Liver (tissue), 9 donors: ENCODE data around the gene PCNX2. TPM values are rescaled to one million over a fixed set of nuclear protein-coding genes. Genes with fewer than 3 reads are reported as not detected.

Source experiments
- DNase-seq: peaks from one replicate; pipeline ENCODE4 v3.0.0-alpha.2; 2017; ENCODE audit warnings: low spot score
- H3K27ac ChIP-seq, 2 donors: one replicate each; pipeline ENCODE4 v1.7.0; 2013; ENCODE audit warnings: inconsistent platforms in 2 of 2, low read length in 2 of 2, control low read depth in 1 of 2, low read depth in 1 of 2, mild to moderate bottlenecking in 1 of 2
- H3K27me3 ChIP-seq, 4 donors: one replicate each; pipeline versions ENCODE4 v1.6.1 to v1.7.0; 2013; ENCODE audit warnings: low read length in 3 of 4, inconsistent platforms in 1 of 4, mild to moderate bottlenecking in 1 of 4, moderate library complexity in 1 of 4; ENCODE audit not compliant: control insufficient read depth in 4 of 4, insufficient read depth in 4 of 4
- H3K36me3 ChIP-seq, 4 donors: one replicate each; pipeline versions ENCODE4 v1.6.1 to v1.7.0; 2013; ENCODE audit warnings: low read length in 3 of 4, mild to moderate bottlenecking in 3 of 4, low read depth in 1 of 4, moderate library complexity in 1 of 4; ENCODE audit not compliant: control insufficient read depth in 4 of 4, insufficient read depth in 3 of 4
- H3K4me1 ChIP-seq, 4 donors: one replicate each; pipeline versions ENCODE4 v1.6.1 to v1.7.0; 2013; ENCODE audit warnings: low read length in 3 of 4, mild to moderate bottlenecking in 3 of 4, moderate library complexity in 1 of 4; ENCODE audit not compliant: control insufficient read depth in 4 of 4, insufficient read depth in 4 of 4
- H3K4me3 ChIP-seq, 3 donors: one replicate each; pipeline versions ENCODE4 v1.6.1 to v1.7.0; 2013; ENCODE audit warnings: low read length in 3 of 3, control low read depth in 1 of 3, low read depth in 1 of 3, mild to moderate bottlenecking in 1 of 3
- H3K9ac ChIP-seq, 2 donors: one replicate each; pipeline ENCODE4 v1.7.0; 2013; ENCODE audit warnings: low read length in 2 of 2, mild to moderate bottlenecking in 2 of 2, moderate library complexity in 2 of 2, control low read depth in 1 of 2, low read depth in 1 of 2
- H3K9me3 ChIP-seq, 4 donors: one replicate each; pipeline versions ENCODE4 v1.6.1 to v1.7.0; 2013; ENCODE audit warnings: low read length in 3 of 4; ENCODE audit not compliant: control insufficient read depth in 4 of 4
- EGR1 ChIP-seq, 2 donors: IDR thresholded peaks; 2 replicates each; pipeline ENCODE4 v1.6.1; 2016 to 2018; ENCODE audit warnings: antibody characterized with exemption in 2 of 2, low read depth in 2 of 2
- FOXA2 ChIP-seq: IDR thresholded peaks from 2 replicates; pipeline ENCODE4 v1.6.1; 2016; ENCODE audit warnings: antibody characterized with exemption
- HNF4A ChIP-seq, 2 donors: conservative IDR thresholded peaks; 2 replicates each; pipeline ENCODE4 v1.6.1; 2016; ENCODE audit warnings: antibody characterized with exemption in 2 of 2, mild to moderate bottlenecking in 2 of 2
- HNF4G ChIP-seq: IDR thresholded peaks from 2 replicates; pipeline ENCODE4 v1.6.1; 2016; ENCODE audit warnings: antibody characterized with exemption
- JUND ChIP-seq, 2 donors: IDR thresholded peaks; 2 replicates each; pipeline ENCODE4 v1.6.1; 2016; ENCODE audit warnings: antibody characterized with exemption in 2 of 2
- RAD21 ChIP-seq, 2 donors: IDR thresholded peaks; 2 replicates each; pipeline ENCODE4 v1.6.1; 2016; ENCODE audit warnings: antibody characterized with exemption in 2 of 2, mild to moderate bottlenecking in 2 of 2
- RXRA ChIP-seq, 2 donors: IDR thresholded peaks; 2 replicates each; pipeline ENCODE4 v1.6.1; 2017 to 2018; ENCODE audit warnings: antibody characterized with exemption in 2 of 2, mild to moderate bottlenecking in 1 of 2
- SP1 ChIP-seq: IDR thresholded peaks from 2 replicates; pipeline ENCODE4 v1.6.1; 2018; ENCODE audit warnings: antibody characterized with exemption, mild to moderate bottlenecking
- YY1 ChIP-seq: IDR thresholded peaks from 2 replicates; pipeline ENCODE4 v1.6.1; 2016; ENCODE audit warnings: antibody characterized with exemption, mild to moderate bottlenecking
- WGBS: extraction: QIAGEN DNeasy Blood & Tissue Kit; methylation state at CpG from one replicate; pipeline ENCODE4 v1.1.7; 2013; 5-methylcytosine and 5-hydroxymethylcytosine counted together
- polyA plus RNA-seq, 2 donors: library from polyadenylated mRNA; stranded (reverse) in 1 of 2; unstranded in 1 of 2; fragments of 200-250 nt in 1 of 2; fragments of >200 nt in 1 of 2; fragmentation: Nextera tagmentation in 1 of 2; extraction: Ambion mirVana in 1 of 2; gene quantifications; one replicate each; pipeline versions ENCODE4 v1.2.1 to v1.2.3, GENCODE V29; 2013 to 2015
- total RNA-seq, 2 donors: library from RNA; depleted of rRNA; stranded (reverse); fragments of >200 nt; gene quantifications; one replicate each; pipeline ENCODE4 v1.2.3, GENCODE V29; 2014
- TF ChIP-seq, protein P1 (sequence below): IDR thresholded peaks from 2 replicates; pipeline ENCODE4 v1.6.1; 2016; ENCODE audit warnings: antibody characterized with exemption, mild to moderate bottlenecking
- TF ChIP-seq, protein P2 (sequence below): IDR thresholded peaks from 2 replicates; pipeline ENCODE4 v1.6.1; 2016; ENCODE audit warnings: antibody characterized with exemption
- TF ChIP-seq, protein P3 (sequence below): IDR thresholded peaks from 2 replicates; pipeline ENCODE4 v1.6.1; 2016; ENCODE audit warnings: antibody characterized with exemption
- TF ChIP-seq, protein P4 (sequence below): IDR thresholded peaks from 2 replicates; pipeline ENCODE4 v1.6.1; 2016; ENCODE audit warnings: antibody characterized with exemption
- donor health status: healthy.
- donor health status: healthy.
- donor health status: healthy.
- donor health status: healthy.
- donor health status: healthy.

PCNX2 gene
- total and polyA plus RNA-seq, 4 donors = 0.20 to 3.1 (median 0.92) TPM

DNA sequence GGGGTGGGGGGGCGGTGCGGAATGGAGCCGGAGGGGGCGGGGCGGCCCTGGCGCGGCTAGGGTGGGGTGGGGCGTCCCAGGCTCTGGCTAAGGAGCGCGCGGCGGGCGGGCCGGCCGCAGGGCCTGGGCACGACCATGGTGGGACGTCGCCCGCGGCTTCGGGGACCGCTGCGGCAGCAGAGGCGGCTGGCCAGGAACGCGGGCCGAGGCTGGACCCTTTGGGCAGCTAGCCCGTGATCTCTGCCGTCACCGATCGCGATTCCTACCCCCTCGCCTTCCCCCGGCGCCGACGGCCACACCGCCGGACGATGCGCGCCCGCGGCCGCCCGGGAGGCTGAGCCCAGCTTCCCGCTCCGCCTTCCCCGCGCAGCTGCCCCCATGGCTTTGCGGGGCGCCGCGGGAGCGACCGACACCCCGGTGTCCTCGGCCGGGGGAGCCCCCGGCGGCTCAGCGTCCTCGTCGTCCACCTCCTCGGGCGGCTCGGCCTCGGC is 32.2 kb upstream of the PCNX2 start, which contains the start of gene MAP3K21:
Gene MAP3K21, plus strand, starts transcription at position 74 of the 491 bp plus-strand sequence. Its CDS starts 305 bp downstream, at position 379.
- Histone ChIP-seq H3K9ac (peak within 1 kb of the TSS in 1 of 2 donors; percentile 38), H3K36me3 (no peaks in the 10 kb centered on the region), H3K27ac (peak within 1 kb of the TSS; percentile 44 to 48), H3K27me3 (no peaks in the 10 kb centered on the region), H3K4me3 (peak within 1 kb of the TSS; percentile 66 to 94 (median 79)), H3K9me3 (no peaks in the 10 kb centered on the region), H3K4me1 (peaks cover 8 to 38% (median 15%) of the 10 kb centered on the region in 4 donors)
- TF ChIP-seq EGR1 (IDR thresholded peaks at IDR 0.05; ENCODE audit: low read depth in 2 of 2) (no peak), YY1 (no peak)
- WGBS = under 1% methylated on average over 68 of the region's 68 CpGs
- DNase-seq = no peak

DNA sequence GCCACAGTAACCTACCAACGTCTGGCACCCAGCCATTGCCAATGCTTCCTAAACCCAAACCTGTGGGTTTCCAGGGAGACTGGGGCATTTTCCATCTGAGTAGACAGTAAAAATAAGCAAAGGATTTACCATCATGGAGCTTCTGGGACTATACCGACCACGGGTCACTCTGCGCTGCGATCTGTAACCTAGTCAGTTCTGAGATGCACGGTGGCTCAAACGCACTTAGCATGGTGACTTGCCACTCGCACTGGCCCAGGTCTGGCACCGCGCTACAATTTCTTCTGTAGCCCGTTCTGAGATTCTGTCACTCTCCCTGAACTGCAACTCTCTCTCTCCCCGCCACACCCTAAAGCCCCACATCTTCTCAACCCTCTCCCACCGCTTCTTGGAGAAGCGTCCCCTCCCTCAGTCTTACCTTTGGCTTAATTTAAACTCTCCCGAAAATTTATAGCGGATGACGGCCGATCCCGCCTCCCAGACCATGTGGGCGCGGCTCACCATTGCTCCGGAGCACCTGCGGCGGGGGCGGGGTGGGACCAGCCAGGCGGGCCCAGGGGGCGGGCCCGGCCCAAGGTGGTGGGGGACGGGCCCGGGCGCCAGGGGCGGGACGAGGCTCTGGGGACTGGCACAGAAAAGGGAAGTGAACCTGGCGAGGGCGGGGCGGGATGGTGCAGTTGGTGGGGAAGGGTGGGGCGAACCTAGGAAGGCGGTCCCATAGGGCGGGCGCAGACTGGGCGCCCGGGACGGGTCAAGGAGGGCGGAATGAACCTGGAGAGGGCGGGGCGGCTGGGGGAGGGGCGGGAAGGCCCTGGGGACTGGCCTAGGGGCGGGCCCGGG is 31.5 kb upstream of the PCNX2 start:
- peak; percentile 78 for DNase-seq
- H3K9ac ChIP-seq = peak overlapping the region in 1 of 2 donors; percentile 38
- no peaks in the 10 kb centered on the region for H3K27me3 ChIP-seq
- TF ChIP-seq, protein P1, sequence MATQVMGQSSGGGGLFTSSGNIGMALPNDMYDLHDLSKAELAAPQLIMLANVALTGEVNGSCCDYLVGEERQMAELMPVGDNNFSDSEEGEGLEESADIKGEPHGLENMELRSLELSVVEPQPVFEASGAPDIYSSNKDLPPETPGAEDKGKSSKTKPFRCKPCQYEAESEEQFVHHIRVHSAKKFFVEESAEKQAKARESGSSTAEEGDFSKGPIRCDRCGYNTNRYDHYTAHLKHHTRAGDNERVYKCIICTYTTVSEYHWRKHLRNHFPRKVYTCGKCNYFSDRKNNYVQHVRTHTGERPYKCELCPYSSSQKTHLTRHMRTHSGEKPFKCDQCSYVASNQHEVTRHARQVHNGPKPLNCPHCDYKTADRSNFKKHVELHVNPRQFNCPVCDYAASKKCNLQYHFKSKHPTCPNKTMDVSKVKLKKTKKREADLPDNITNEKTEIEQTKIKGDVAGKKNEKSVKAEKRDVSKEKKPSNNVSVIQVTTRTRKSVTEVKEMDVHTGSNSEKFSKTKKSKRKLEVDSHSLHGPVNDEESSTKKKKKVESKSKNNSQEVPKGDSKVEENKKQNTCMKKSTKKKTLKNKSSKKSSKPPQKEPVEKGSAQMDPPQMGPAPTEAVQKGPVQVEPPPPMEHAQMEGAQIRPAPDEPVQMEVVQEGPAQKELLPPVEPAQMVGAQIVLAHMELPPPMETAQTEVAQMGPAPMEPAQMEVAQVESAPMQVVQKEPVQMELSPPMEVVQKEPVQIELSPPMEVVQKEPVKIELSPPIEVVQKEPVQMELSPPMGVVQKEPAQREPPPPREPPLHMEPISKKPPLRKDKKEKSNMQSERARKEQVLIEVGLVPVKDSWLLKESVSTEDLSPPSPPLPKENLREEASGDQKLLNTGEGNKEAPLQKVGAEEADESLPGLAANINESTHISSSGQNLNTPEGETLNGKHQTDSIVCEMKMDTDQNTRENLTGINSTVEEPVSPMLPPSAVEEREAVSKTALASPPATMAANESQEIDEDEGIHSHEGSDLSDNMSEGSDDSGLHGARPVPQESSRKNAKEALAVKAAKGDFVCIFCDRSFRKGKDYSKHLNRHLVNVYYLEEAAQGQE = no peak
- TF ChIP-seq RAD21 (IDR thresholded peaks at IDR 0.05) (no peak), JUND (IDR thresholded peaks at IDR 0.05) (no peak), FOXA2 (no peak), SP1 (peak; percentile 33), YY1 (no peak), HNF4G (no peak), HNF4A (conservative IDR thresholded peaks at IDR 0.05) (peak; percentile 15 to 31), RXRA (IDR thresholded peaks at IDR 0.05) (peak; percentile 8 to 10)
- TF ChIP-seq, protein P2, sequence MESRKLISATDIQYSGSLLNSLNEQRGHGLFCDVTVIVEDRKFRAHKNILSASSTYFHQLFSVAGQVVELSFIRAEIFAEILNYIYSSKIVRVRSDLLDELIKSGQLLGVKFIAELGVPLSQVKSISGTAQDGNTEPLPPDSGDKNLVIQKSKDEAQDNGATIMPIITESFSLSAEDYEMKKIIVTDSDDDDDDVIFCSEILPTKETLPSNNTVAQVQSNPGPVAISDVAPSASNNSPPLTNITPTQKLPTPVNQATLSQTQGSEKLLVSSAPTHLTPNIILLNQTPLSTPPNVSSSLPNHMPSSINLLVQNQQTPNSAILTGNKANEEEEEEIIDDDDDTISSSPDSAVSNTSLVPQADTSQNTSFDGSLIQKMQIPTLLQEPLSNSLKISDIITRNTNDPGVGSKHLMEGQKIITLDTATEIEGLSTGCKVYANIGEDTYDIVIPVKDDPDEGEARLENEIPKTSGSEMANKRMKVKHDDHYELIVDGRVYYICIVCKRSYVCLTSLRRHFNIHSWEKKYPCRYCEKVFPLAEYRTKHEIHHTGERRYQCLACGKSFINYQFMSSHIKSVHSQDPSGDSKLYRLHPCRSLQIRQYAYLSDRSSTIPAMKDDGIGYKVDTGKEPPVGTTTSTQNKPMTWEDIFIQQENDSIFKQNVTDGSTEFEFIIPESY = no peak
- TF ChIP-seq, protein P3, sequence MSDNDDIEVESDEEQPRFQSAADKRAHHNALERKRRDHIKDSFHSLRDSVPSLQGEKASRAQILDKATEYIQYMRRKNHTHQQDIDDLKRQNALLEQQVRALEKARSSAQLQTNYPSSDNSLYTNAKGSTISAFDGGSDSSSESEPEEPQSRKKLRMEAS = no peak
- TF ChIP-seq, protein P4, sequence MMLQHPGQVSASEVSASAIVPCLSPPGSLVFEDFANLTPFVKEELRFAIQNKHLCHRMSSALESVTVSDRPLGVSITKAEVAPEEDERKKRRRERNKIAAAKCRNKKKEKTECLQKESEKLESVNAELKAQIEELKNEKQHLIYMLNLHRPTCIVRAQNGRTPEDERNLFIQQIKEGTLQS = no peak
- peak overlapping the region; percentile 3 to 46 for H3K27ac ChIP-seq
- no peaks in the 10 kb centered on the region for H3K9me3 ChIP-seq
- no peaks in the 10 kb centered on the region for H3K36me3 ChIP-seq
- WGBS = 3% methylated on average over 49 of the region's 49 CpGs
- H3K4me3 ChIP-seq = peak overlapping the region; percentile 62 to 94 (median 64)
- peaks cover 8 to 38% (median 15%) of the 10 kb centered on the region in 4 donors for H3K4me1 ChIP-seq
